VCaP (cell line): Measurements from ENCODE around the gene RNF217.
A peak's percentile ranks its signal among the peaks of the same experiment; 100 is the strongest.
"Not testable (repeated sequence)": the region's sequence is repeated elsewhere in the genome, so short reads cannot be mapped to it uniquely, and the experiment has no call there.

Experiments used
- H3K27ac ChIP-seq: fragments of 450-650 bp; 2 replicates; pipeline ENCODE4 v1.5.1; 2017
- CTCF ChIP-seq: fragments of 450-650 bp; conservative IDR thresholded peaks from 2 replicates; pipeline ENCODE4 v1.5.1; 2017; ENCODE audit warnings: mild to moderate bottlenecking, moderate library complexity

Gene RNF217

DNA sequence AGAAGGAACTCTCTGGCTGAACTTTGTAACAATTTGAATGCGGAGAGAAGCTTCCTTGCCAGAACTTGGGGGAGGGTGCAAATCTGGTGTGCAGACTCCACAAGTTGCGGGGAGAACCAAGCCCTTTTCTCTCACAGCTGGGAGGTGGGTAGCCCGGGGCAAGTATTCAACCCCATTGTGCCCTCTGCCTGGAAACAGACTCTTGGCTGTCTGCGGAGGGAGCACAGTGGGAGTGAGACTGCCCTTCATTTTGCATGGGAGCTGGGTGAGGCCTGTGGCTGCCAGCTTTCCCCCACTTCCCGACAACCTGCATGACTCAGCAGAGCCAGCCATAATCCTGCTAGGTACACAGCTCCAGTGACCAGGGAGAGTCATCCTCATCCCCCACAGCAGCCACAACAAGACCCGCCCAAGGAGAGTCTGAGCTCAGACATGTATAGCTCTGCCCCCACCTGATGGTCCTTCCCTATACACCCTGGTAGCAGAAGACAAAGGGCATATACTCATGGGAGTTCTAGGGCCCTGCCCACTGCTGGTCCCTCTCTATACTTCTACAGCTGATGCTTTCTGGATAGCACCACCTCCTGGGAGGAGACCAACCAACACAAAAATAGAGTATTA is 161.9 kb downstream of the RNF217 start:
- TF ChIP-seq CTCF, result no peak
- H3K27ac ChIP-seq, result no peak overlapping the region

DNA sequence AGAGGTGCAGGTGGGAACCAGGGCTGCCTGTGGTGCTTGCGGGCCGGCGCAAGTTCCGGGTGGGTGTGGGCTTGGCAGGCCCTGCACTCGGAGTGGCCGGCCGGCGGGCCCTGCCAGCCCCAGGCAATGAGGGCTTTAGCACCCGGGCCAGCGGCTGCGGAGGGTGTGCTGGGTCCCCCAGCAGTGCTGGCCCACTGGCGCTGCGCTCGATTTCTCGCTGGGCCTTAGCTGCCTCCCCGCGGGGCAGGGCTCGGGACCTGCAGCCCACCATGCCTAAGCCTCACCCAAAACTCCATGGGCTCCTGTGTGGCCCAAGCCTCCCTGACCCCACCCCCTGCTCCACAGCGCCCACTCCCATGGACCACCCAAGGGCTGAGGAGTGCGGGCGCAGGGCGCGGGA is 163.6 kb downstream of the RNF217 start:
- not testable (repeated sequence) for H3K27ac ChIP-seq

DNA sequence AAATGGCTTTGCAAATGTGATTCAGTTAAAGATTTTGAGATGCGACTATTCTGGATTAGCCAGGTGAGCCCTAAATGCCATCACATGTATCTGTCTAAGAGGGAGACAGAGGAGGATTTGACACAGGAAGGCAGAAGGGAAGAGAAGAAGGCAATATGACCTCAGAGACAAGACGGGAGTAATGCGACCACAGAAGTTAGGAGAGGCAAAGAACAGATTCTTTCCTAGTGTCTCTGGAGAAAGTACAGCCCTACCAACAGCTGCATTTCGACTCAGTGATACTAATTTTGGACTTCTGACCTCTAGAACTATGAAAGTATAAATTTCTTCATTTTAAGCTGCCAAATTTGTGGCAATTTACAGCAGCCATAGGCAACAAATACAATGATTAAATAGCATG is 167.1 kb downstream of the RNF217 start:
- H3K27ac ChIP-seq, result no peak overlapping the region
- TF ChIP-seq CTCF, result no peak

DNA sequence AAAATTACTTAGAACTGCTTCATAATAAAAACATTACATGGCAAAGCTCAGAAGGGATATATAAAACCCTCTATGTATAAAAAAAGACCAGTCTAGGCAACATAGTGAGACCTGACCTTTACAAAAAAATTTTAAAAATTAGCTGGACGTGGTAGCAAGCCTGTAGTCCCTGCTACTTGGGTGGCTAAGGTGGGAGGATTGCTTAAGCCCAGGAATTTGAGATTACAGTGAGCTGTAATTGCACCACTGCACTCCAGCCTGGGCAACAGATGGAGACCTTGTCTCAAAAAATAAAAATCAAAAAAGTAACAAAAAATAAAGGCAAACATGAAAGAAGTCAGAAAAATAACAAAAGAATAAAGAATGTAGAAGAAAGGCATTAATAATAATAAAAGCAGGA is 169.8 kb downstream of the RNF217 start:
- H3K27ac ChIP-seq, result no peak overlapping the region
- no peak for TF ChIP-seq CTCF

- TF ChIP-seq CTCF, result no peak
- no peak overlapping the region for H3K27ac ChIP-seq
These were observed 174.1 kb downstream of the RNF217 start for GRCh38 chr6:125136378-125136777.

DNA sequence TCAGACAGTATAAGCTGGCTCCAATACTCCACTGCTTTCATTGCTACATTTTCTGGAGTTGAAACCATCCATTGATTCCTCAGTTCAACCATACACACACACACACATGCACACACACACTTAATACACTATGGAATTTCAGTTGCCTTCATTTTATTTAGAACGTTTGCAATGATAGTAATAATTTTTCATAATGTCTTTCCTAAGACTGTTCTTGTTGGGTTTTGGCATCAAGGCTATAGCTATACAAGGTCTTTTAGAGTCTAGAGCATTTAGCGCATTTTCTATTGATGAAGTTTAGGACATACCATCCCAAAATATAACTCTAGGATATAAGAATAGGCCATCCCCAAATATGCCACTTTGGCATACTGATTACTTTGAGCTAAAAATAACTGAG is 175.8 kb downstream of the RNF217 start:
- H3K27ac ChIP-seq, result no peak overlapping the region
- no peak for TF ChIP-seq CTCF

DNA sequence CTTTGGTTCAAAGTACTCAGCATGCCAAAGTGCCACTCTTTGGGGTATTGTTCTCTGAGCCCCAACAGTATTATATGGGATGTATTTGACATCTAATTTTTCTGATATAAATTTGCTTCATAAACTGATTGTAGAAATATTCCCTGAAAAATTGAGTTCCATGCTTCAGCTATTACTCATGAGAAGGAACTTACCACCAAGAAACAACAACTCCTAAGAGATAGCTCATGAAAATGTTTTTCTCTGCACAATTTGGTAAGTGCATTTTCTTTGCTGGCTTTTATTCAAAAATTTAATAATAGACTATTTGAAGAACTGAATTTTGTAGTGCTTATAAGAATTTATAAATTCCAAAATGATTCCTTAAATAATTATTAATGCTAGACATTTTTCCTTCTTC is 178.6 kb downstream of the RNF217 start:
- H3K27ac ChIP-seq, result peak overlapping the region; percentile 78
- TF ChIP-seq CTCF, result no peak
